DND-41 (cell line): ENCODE data around the gene ARHGEF38.

Experiments used
- CTCF ChIP-seq: IDR thresholded peaks from 2 replicates; pipeline ENCODE4 v1.5.1; 2012; ENCODE audit warnings: borderline replicate concordance, low read length, moderate library complexity, mild to moderate bottlenecking; ENCODE audit not compliant: poor library complexity, severe bottlenecking; ENCODE audit errors: extremely low read depth
- EZH2 ChIP-seq: IDR thresholded peaks from 3 replicates; pipeline ENCODE4 v1.6.1; 2012; ENCODE audit warnings: borderline replicate concordance, low read depth, mild to moderate bottlenecking, moderate library complexity, low read length, inconsistent platforms; ENCODE audit not compliant: severe bottlenecking

- TF ChIP-seq CTCF (no peak), EZH2 (no peak)
Measured at GRCh38 chr4:105588252-105588651, 35.8 kb downstream of the ARHGEF38 start.
